HL-60 (cell line): ENCODE data around the gene COMMD6.

Experiments used
- DNase-seq, 2 experiments: peaks; one replicate each; pipeline ENCODE4 v3.0.0-alpha.2; 2010 to 2020; ENCODE audit warnings: low read depth in 1 of 2, low spot score in 1 of 2
- H3K27ac ChIP-seq: fragments of 250-450 bp; sonication (Bioruptor Pico); replicated peaks from 2 replicates; pipeline ENCODE4 v1.5.1; 2020; ENCODE audit warnings: mild to moderate bottlenecking, moderate library complexity
- H3K27me3 ChIP-seq: fragments of 250-450 bp; sonication (Bioruptor Pico); 2 replicates; pipeline ENCODE4 v1.5.1; 2021; ENCODE audit warnings: mild to moderate bottlenecking, moderate library complexity; ENCODE audit not compliant: insufficient read depth, poor library complexity, severe bottlenecking
- H3K4me3 ChIP-seq: replicated peaks from 2 replicates; pipeline ENCODE4 v1.5.1; 2011; ENCODE audit warnings: mild to moderate bottlenecking, control low read depth, low read length; ENCODE audit not compliant: insufficient read depth
- CTCF ChIP-seq: IDR thresholded peaks from one replicate; pipeline ENCODE4 v1.5.1; 2011; ENCODE audit warnings: low read length, control low read depth, inconsistent platforms; ENCODE audit not compliant: insufficient read depth
- GABPA ChIP-seq: IDR thresholded peaks from 2 replicates; pipeline ENCODE4 v1.6.1; 2012; ENCODE audit warnings: low read depth
- POLR2AphosphoS5 ChIP-seq: IDR thresholded peaks from 2 replicates; pipeline ENCODE4 v1.6.1; 2012; ENCODE audit warnings: low read depth
- REST ChIP-seq: IDR thresholded peaks from 2 replicates; pipeline ENCODE4 v1.6.1; 2012; ENCODE audit warnings: low read depth; ENCODE audit not compliant: insufficient replicate concordance
- SPI1 ChIP-seq: IDR thresholded peaks from 2 replicates; pipeline ENCODE4 v1.6.1; 2012; ENCODE audit warnings: low read depth, mild to moderate bottlenecking, borderline replicate concordance

Gene COMMD6

GRCh38 chr13:75492389-75492788 is 45.3 kb downstream of the COMMD6 start:
- Histone ChIP-seq H3K27ac (no peak overlapping the region), H3K4me3 (no peak overlapping the region), H3K27me3 (no peaks in the 10 kb centered on the region)
- TF ChIP-seq SPI1 (no peak), POLR2AphosphoS5 (no peak), GABPA (no peak), REST (no peak), CTCF (no peak)
- DNase-seq: no peak

- Histone ChIP-seq H3K27me3 (no peaks in the 10 kb centered on the region), H3K4me3 (no peak overlapping the region), H3K27ac (no peak overlapping the region)
- TF ChIP-seq REST (no peak), SPI1 (no peak), CTCF (no peak), GABPA (no peak), POLR2AphosphoS5 (no peak)
- DNase-seq: no peak
These were observed 46.3 kb downstream of the COMMD6 start for GRCh38 chr13:75491376-75491775.

- DNase-seq: peak in 1 of 2 experiments; percentile 46
- TF ChIP-seq CTCF (no peak), REST (no peak), SPI1 (peak; percentile 43; the same call in 1 of the 2 replicates), POLR2AphosphoS5 (no peak), GABPA (no peak)
- H3K27ac ChIP-seq: no peak overlapping the region
- H3K27me3 ChIP-seq: no peaks in the 10 kb centered on the region
- H3K4me3 ChIP-seq: no peak overlapping the region
These were observed 48.0 kb downstream of the COMMD6 start for GRCh38 chr13:75489502-75490263.
